Keratinocyte (primary cell): Measurements from ENCODE around the gene MXRA8. TPM values are rescaled to one million over a fixed set of nuclear protein-coding genes. Genes with fewer than 3 reads are reported as not detected.

Experiments used
- DNase-seq: peaks from one replicate; pipeline ENCODE4 v3.0.0-alpha.2; 2011; ENCODE audit warnings: low read depth, missing footprints, low spot score
- FAIRE-seq: peaks from 2 replicates; lab custom pipeline; 2011; peaks lifted over from hg19 to GRCh38; lab: Jason Lieb, UNC
- H2AFZ ChIP-seq: 2 replicates; pipeline ENCODE4 v1.6.0; 2012; ENCODE audit warnings: low read length, control low read depth, inconsistent platforms; ENCODE audit not compliant: control insufficient read depth
- H3K27ac ChIP-seq: 2 replicates; pipeline ENCODE4 v1.5.1; 2011; ENCODE audit warnings: low read length; ENCODE audit not compliant: control insufficient read depth, insufficient read depth
- H3K27me3 ChIP-seq: 3 replicates; pipeline ENCODE4 v1.6.0; 2011; ENCODE audit warnings: low read length; ENCODE audit not compliant: control insufficient read depth, insufficient read depth; ENCODE audit errors: extremely low read depth
- H3K36me3 ChIP-seq, 2 experiments: 2 replicates in 1 of 2; 3 replicates in 1 of 2; pipeline ENCODE4 v1.5.1; 2011; ENCODE audit warnings: low read length in 2 of 2, mild to moderate bottlenecking in 1 of 2; ENCODE audit not compliant: control insufficient read depth in 2 of 2, insufficient read depth in 2 of 2; ENCODE audit errors: extremely low read depth in 1 of 2
- H3K4me1 ChIP-seq: 3 replicates; pipeline ENCODE4 v1.5.1; 2011; ENCODE audit warnings: low read length; ENCODE audit not compliant: control insufficient read depth, insufficient read depth; ENCODE audit errors: extremely low read depth
- H3K4me2 ChIP-seq: 3 replicates; pipeline ENCODE4 v1.6.0; 2011; ENCODE audit warnings: low read depth, low read length; ENCODE audit not compliant: control insufficient read depth, insufficient read depth; ENCODE audit errors: extremely low read depth
- H3K4me3 ChIP-seq, 3 experiments: fragments of 200-600 bp in 1 of 3; sonication (generic) in 1 of 3; 2 replicates in 2 of 3; 3 replicates in 1 of 3; pipeline ENCODE4 v1.5.1; 2011 to 2016; ENCODE audit warnings: low read length in 3 of 3, mild to moderate bottlenecking in 3 of 3, control low read depth in 2 of 3, inconsistent platforms in 1 of 3, low read depth in 1 of 3, mixed read lengths in 1 of 3, mixed run types in 1 of 3, moderate library complexity in 1 of 3; ENCODE audit not compliant: control insufficient read depth in 2 of 3, insufficient read depth in 2 of 3; ENCODE audit errors: extremely low read depth in 1 of 3
- H3K79me2 ChIP-seq: 2 replicates; pipeline ENCODE4 v1.6.0; 2012; ENCODE audit warnings: low read length; ENCODE audit not compliant: control insufficient read depth, insufficient read depth
- H3K9ac ChIP-seq: 3 replicates; pipeline ENCODE4 v1.6.0; 2011; ENCODE audit warnings: low read length; ENCODE audit not compliant: control insufficient read depth, insufficient read depth; ENCODE audit errors: extremely low read depth
- H3K9me1 ChIP-seq: 3 replicates; pipeline ENCODE4 v1.6.0; 2011; ENCODE audit warnings: low read length; ENCODE audit not compliant: control insufficient read depth, insufficient read depth; ENCODE audit errors: extremely low read depth
- H3K9me3 ChIP-seq: 2 replicates; pipeline ENCODE4 v1.5.1; 2012; ENCODE audit warnings: low read depth, low read length; ENCODE audit not compliant: control insufficient read depth
- H4K20me1 ChIP-seq: 3 replicates; pipeline ENCODE4 v1.6.0; 2011; ENCODE audit warnings: low read length; ENCODE audit not compliant: control insufficient read depth, insufficient read depth; ENCODE audit errors: extremely low read depth
- CTCF ChIP-seq, 3 experiments: IDR thresholded peaks in 1 of 3; conservative IDR thresholded peaks in 1 of 3; optimal IDR thresholded peaks in 1 of 3; 2 replicates in 2 of 3; 3 replicates in 1 of 3; pipeline versions ENCODE3 to v1.5.1; 2011; ENCODE audit warnings: low read length in 3 of 3, mild to moderate bottlenecking in 3 of 3, moderate library complexity in 2 of 3, control low read depth in 1 of 3, inconsistent platforms in 1 of 3; ENCODE audit not compliant: insufficient read depth in 2 of 3; ENCODE audit errors: extremely low read depth in 1 of 3
- EZH2 ChIP-seq: IDR thresholded peaks from one replicate; pipeline ENCODE4 v1.6.1; 2012; ENCODE audit warnings: inconsistent platforms, mild to moderate bottlenecking, low read length, moderate library complexity
- dilution Hi-C: fragments of 300-500 bp; cut with MboI; formaldehyde crosslinking; loops from one replicate; pipeline ENCODE4 v1.7.0; 2020; ENCODE audit warnings: low sequenced_read_pairs; ENCODE audit not compliant: extremely low pct_ligation_motif_present
- polyA plus RNA-seq, 5 experiments: library from polyadenylated mRNA; depleted of rRNA in 3 of 5; stranded (reverse) in 3 of 5; stranded (forward) in 1 of 5; unstranded in 1 of 5; fragments of >200 nt; gene quantifications; 1 replicate in 1 of 5; 2 replicates in 3 of 5; 3 replicates in 1 of 5; pipeline versions ENCODE4 v1.2.1 to v1.2.3, GENCODE V29; 2011 to 2012; ENCODE audit warnings: missing spikeins in 2 of 5, low read depth in 1 of 5, low replicate concordance in 1 of 5

The MXRA8 gene
- polyA plus RNA-seq, 1 donor (not counting 4 experiments of a cell fraction or from before 2014, with no cell fraction given) = not detected

GRCh38 chr1:1338278-1338677 lies 20.1 kb downstream of the MXRA8 start:
- Histone ChIP-seq H2AFZ (no peak overlapping the region), H3K27ac (no peak overlapping the region), H3K36me3 (peaks cover 15 to 30% of the 10 kb centered on the region in 2 experiments), H3K9me1 (no peaks in the 10 kb centered on the region), H3K4me1 (peaks cover 12% of the 10 kb centered on the region), H4K20me1 (peaks cover 30% of the 10 kb centered on the region), H3K9me3 (no peaks in the 10 kb centered on the region), H3K79me2 (peaks cover 27% of the 10 kb centered on the region), H3K27me3 (no peaks in the 10 kb centered on the region), H3K4me2 (no peak overlapping the region), H3K9ac (no peak overlapping the region), H3K4me3 (no peak overlapping the region)
- TF ChIP-seq CTCF (optimal IDR thresholded peaks at IDR 0.05 in 1 of 3, IDR thresholded peaks at IDR 0.05 in 1 of 3, conservative IDR thresholded peaks at IDR 0.05 in 1 of 3; ENCODE audit: extremely low read depth in 1 of 3, insufficient read depth in 2 of 3, low read length in 3 of 3) (no peak), EZH2 (no peak)
- dilution Hi-C loops = no loop called here
- no peak for FAIRE-seq
- DNase-seq = no peak

DNA sequence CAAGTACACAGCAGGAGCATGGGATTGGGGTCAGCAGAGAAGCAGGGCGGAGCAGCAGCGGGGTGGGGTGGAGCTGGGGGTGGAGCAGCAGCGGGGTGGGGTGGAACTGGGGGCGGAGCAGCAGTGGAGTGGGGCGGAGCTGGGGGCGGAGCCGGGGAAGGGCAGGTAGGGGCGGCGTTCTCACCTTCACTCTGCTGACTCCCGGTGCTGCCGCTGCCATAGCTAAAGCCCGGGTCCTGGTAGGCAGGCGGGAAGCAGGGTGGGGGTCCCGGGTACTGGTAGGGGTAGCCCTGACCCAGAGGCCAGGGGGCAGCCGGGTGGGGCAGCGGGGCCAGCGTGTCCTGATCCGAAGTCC lies 20.6 kb downstream of the MXRA8 start:
- H3K27me3 ChIP-seq = no peaks in the 10 kb centered on the region
- DNase-seq = no peak
- no peaks in the 10 kb centered on the region for H3K9me3 ChIP-seq
- no peak for TF ChIP-seq CTCF (optimal IDR thresholded peaks at IDR 0.05 in 1 of 3, IDR thresholded peaks at IDR 0.05 in 1 of 3, conservative IDR thresholded peaks at IDR 0.05 in 1 of 3; ENCODE audit: extremely low read depth in 1 of 3, insufficient read depth in 2 of 3, low read length in 3 of 3)
- no peak for TF ChIP-seq EZH2
- peaks cover 17% of the 10 kb centered on the region for H3K4me1 ChIP-seq
- dilution Hi-C loops = no loop called here
- peaks cover 33% of the 10 kb centered on the region for H4K20me1 ChIP-seq
- no peaks in the 10 kb centered on the region for H3K9me1 ChIP-seq
- H3K27ac ChIP-seq = no peak overlapping the region
- H3K4me3 ChIP-seq = no peak overlapping the region
- no peak overlapping the region for H3K4me2 ChIP-seq
- H3K79me2 ChIP-seq = peaks cover 22% of the 10 kb centered on the region
- H3K36me3 ChIP-seq = peaks cover 15 to 30% of the 10 kb centered on the region in 2 experiments
- H2AFZ ChIP-seq = no peak overlapping the region
- no peak overlapping the region for H3K9ac ChIP-seq
- peak; percentile 20 for FAIRE-seq
